Dendritic cell treated with granulocyte-macrophage colony-stimulating factor and Interleukin-4, amounts not matched to agents 40 ng/mL and 50 ng/mL, for 4 days (primary cell): Measurements from ENCODE around the gene CNIH3.

ENCODE experiments used
- H3K27ac Mint-ChIP-seq: one replicate; pipeline ENCODE4 v1.8.0; 2022; ENCODE audit warnings: mild to moderate bottlenecking, mixed read lengths
- H3K27me3 Mint-ChIP-seq: one replicate; pipeline ENCODE4 v1.8.0; 2022; ENCODE audit warnings: mild to moderate bottlenecking, mixed read lengths
- H3K36me3 Mint-ChIP-seq: one replicate; pipeline ENCODE4 v1.8.0; 2022; ENCODE audit warnings: low read depth, mixed read lengths
- H3K4me1 Mint-ChIP-seq: one replicate; pipeline ENCODE4 v1.8.0; 2022; ENCODE audit warnings: low read depth, mixed read lengths
- H3K4me3 Mint-ChIP-seq: one replicate; pipeline ENCODE4 v1.8.0; 2022; ENCODE audit warnings: mild to moderate bottlenecking, moderate library complexity, mixed read lengths
- H3K9me3 Mint-ChIP-seq: one replicate; pipeline ENCODE4 v1.8.0; 2022; ENCODE audit warnings: mixed read lengths
- intact Hi-C: fragments of 100-400 bp; cut with micrococcal nuclease; formaldehyde crosslinking; loops from one replicate; pipeline ENCODE4 v1.15.0; 2022

Gene CNIH3

GRCh38 chr1:224640587-224640986 is 24.5 kb downstream of the CNIH3 start:
- H3K36me3 Mint-ChIP-seq: no peaks in the 10 kb centered on the region
- intact Hi-C loops: loop anchor here (5.0 kb wide), 1 partner anchor 128 kb away; no protein-coding TSS in a partner anchor
- peaks cover 4% of the 10 kb centered on the region for H3K4me1 Mint-ChIP-seq
- H3K9me3 Mint-ChIP-seq: no peaks in the 10 kb centered on the region
- no peak overlapping the region for H3K4me3 Mint-ChIP-seq
- no peak overlapping the region for H3K27ac Mint-ChIP-seq
- peaks cover 12% of the 10 kb centered on the region for H3K27me3 Mint-ChIP-seq

- H3K27me3 Mint-ChIP-seq: peaks cover 12% of the 10 kb centered on the region
- no peaks in the 10 kb centered on the region for H3K9me3 Mint-ChIP-seq
- H3K27ac Mint-ChIP-seq: no peak overlapping the region
- intact Hi-C loops: loop anchor here (5.0 kb wide), 1 partner anchor 129 kb away; no protein-coding TSS in a partner anchor
- peaks cover 4% of the 10 kb centered on the region for H3K4me1 Mint-ChIP-seq
- H3K4me3 Mint-ChIP-seq: no peak overlapping the region
- no peaks in the 10 kb centered on the region for H3K36me3 Mint-ChIP-seq
These were observed 24.9 kb downstream of the CNIH3 start for GRCh38 chr1:224641030-224641429.

DNA sequence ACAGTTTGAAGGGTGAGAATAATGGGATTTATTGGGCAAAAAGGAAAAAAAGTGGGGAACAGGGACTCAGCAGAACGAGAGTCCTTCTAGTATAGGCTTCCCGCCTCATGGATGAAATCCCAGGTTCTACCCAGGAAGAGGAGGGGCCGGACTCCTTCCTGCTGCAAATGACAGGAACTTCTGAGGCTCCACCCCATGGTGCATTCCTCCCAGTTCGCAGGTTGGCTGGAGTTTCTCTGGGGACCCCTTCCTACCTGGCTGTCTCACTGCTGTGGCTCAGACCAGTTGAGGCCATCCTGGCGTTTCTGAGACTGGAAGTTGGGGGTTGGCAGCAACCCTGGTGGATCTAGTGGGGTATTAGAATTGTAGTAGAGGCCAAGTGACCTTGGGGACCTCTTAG is 27.5 kb downstream of the CNIH3 start:
- H3K36me3 Mint-ChIP-seq: no peaks in the 10 kb centered on the region
- intact Hi-C loops: loop anchor here (1.0 to 5.0 kb wide), 2 partner anchors 131 to 210 kb away; no protein-coding TSS in a partner anchor
- H3K27me3 Mint-ChIP-seq: peaks cover 12% of the 10 kb centered on the region
- peak overlapping the region; percentile 33 for H3K27ac Mint-ChIP-seq
- H3K9me3 Mint-ChIP-seq: no peaks in the 10 kb centered on the region
- H3K4me3 Mint-ChIP-seq: no peak overlapping the region
- H3K4me1 Mint-ChIP-seq: peaks cover 4% of the 10 kb centered on the region

GRCh38 chr1:224644553-224645154 is 28.5 kb downstream of the CNIH3 start:
- no peak overlapping the region for H3K4me3 Mint-ChIP-seq
- no peaks in the 10 kb centered on the region for H3K9me3 Mint-ChIP-seq
- peaks cover 12% of the 10 kb centered on the region for H3K27me3 Mint-ChIP-seq
- H3K4me1 Mint-ChIP-seq: peaks cover 4% of the 10 kb centered on the region
- H3K36me3 Mint-ChIP-seq: no peaks in the 10 kb centered on the region
- intact Hi-C loops: loop anchor here (1.0 to 5.0 kb wide), 2 partner anchors 132 to 209 kb away; no protein-coding TSS in a partner anchor
- no peak overlapping the region for H3K27ac Mint-ChIP-seq

GRCh38 chr1:224647449-224647848 is 31.3 kb downstream of the CNIH3 start:
- Mint-ChIP-seq H3K9me3 (no peaks in the 10 kb centered on the region), H3K4me1 (peaks cover 5% of the 10 kb centered on the region), H3K27ac (no peak overlapping the region), H3K36me3 (no peaks in the 10 kb centered on the region), H3K27me3 (no peaks in the 10 kb centered on the region), H3K4me3 (no peak overlapping the region)
- intact Hi-C loops: no loop called here

DNA sequence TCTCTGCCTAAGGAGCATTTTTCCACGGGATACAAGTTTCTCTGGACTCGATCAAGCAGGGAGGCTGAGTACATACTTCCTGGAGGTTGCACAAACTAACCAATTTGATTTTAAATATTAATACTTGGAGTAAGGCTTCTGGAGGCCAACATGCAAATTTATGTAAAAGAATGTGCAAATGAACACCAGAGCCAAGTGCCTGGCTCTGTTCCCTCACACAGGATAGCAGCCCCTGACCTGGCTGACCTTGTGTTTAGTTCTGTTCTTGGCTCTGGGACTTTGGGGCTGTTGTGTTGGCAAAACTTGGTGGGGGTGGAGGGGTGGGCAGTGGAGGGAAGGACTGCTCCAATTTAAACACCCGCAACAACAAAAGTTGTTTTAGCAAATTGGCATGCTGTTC is 34.2 kb downstream of the CNIH3 start:
- H3K36me3 Mint-ChIP-seq: no peaks in the 10 kb centered on the region
- intact Hi-C loops: no loop called here
- no peaks in the 10 kb centered on the region for H3K27me3 Mint-ChIP-seq
- H3K27ac Mint-ChIP-seq: no peak overlapping the region
- H3K4me1 Mint-ChIP-seq: peaks cover 6% of the 10 kb centered on the region
- H3K4me3 Mint-ChIP-seq: no peak overlapping the region
- H3K9me3 Mint-ChIP-seq: no peaks in the 10 kb centered on the region

DNA sequence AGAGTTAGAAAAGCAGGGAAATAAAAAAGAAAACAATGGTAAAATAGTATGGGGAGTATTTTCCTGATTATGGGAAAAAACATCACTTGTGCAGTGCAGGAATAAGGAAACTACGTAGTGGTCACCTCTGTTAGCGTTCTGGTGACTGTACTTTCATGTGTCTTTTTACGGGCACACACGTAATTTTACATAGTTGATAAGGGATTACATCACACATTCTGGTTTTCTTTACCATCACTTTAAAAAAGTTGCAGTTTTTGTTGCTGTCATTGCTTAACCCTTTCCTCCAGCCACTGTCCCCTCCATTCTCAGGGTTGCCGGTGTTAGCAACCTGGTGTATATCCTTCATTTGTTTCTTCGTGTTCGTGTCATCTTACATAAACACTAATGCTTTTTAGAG is 35.1 kb downstream of the CNIH3 start:
- Mint-ChIP-seq H3K36me3 (no peaks in the 10 kb centered on the region), H3K4me1 (peaks cover 6% of the 10 kb centered on the region), H3K27ac (no peak overlapping the region), H3K4me3 (no peak overlapping the region), H3K9me3 (no peaks in the 10 kb centered on the region), H3K27me3 (peaks cover 2% of the 10 kb centered on the region)
- intact Hi-C loops: no loop called here

DNA sequence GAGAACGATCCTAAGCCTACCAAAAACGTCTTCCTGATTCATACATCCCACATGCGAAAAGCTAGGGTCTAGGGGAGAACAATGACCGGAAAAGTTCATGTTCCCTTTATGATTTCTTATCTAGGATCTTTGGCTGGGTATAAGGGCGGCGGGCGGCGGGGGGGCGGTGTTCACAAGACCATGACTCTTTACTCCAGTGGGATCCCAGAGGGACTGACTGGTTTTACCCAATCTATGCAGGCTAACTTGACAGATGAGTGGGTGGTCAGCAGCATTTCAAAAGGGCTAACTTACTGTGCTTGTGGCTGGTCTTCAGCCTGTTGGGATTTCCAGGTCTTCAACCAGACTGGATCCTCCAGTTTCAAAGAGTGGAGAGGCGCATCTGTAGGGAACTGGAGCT is 40.3 kb downstream of the CNIH3 start:
- Mint-ChIP-seq H3K27ac (no peak overlapping the region), H3K9me3 (no peaks in the 10 kb centered on the region), H3K27me3 (peaks cover 5% of the 10 kb centered on the region), H3K36me3 (no peaks in the 10 kb centered on the region), H3K4me3 (no peak overlapping the region), H3K4me1 (peaks cover 6% of the 10 kb centered on the region)
- intact Hi-C loops: no loop called here

- H3K27ac Mint-ChIP-seq: no peak overlapping the region
- intact Hi-C loops: no loop called here
- H3K4me3 Mint-ChIP-seq: no peak overlapping the region
- H3K9me3 Mint-ChIP-seq: no peaks in the 10 kb centered on the region
- H3K4me1 Mint-ChIP-seq: no peaks in the 10 kb centered on the region
- peaks cover 5% of the 10 kb centered on the region for H3K27me3 Mint-ChIP-seq
- H3K36me3 Mint-ChIP-seq: no peaks in the 10 kb centered on the region
These were observed 44.0 kb downstream of the CNIH3 start for GRCh38 chr1:224660074-224660473.

- H3K9me3 Mint-ChIP-seq: no peaks in the 10 kb centered on the region
- intact Hi-C loops: no loop called here
- H3K4me3 Mint-ChIP-seq: no peak overlapping the region
- no peaks in the 10 kb centered on the region for H3K4me1 Mint-ChIP-seq
- peaks cover 3% of the 10 kb centered on the region for H3K27me3 Mint-ChIP-seq
- no peak overlapping the region for H3K27ac Mint-ChIP-seq
- H3K36me3 Mint-ChIP-seq: no peaks in the 10 kb centered on the region
These were observed 46.8 kb downstream of the CNIH3 start for GRCh38 chr1:224662870-224663269.

- intact Hi-C loops: no loop called here
- H3K36me3 Mint-ChIP-seq: no peaks in the 10 kb centered on the region
- no peaks in the 10 kb centered on the region for H3K27me3 Mint-ChIP-seq
- H3K4me1 Mint-ChIP-seq: no peaks in the 10 kb centered on the region
- H3K9me3 Mint-ChIP-seq: no peaks in the 10 kb centered on the region
- H3K27ac Mint-ChIP-seq: no peak overlapping the region
- H3K4me3 Mint-ChIP-seq: no peak overlapping the region
These were observed 48.9 kb downstream of the CNIH3 start for GRCh38 chr1:224665016-224665415.

- Mint-ChIP-seq H3K4me3 (no peak overlapping the region), H3K36me3 (no peaks in the 10 kb centered on the region), H3K27ac (no peak overlapping the region), H3K4me1 (no peaks in the 10 kb centered on the region), H3K27me3 (no peaks in the 10 kb centered on the region), H3K9me3 (no peaks in the 10 kb centered on the region)
- intact Hi-C loops: no loop called here
These were observed 50.0 kb downstream of the CNIH3 start for GRCh38 chr1:224666078-224666477.

- Mint-ChIP-seq H3K9me3 (no peaks in the 10 kb centered on the region), H3K27me3 (no peaks in the 10 kb centered on the region), H3K36me3 (no peaks in the 10 kb centered on the region), H3K4me3 (no peak overlapping the region), H3K27ac (no peak overlapping the region), H3K4me1 (no peaks in the 10 kb centered on the region)
- intact Hi-C loops: no loop called here
These were observed 50.8 kb downstream of the CNIH3 start for GRCh38 chr1:224666913-224667312.

- Mint-ChIP-seq H3K9me3 (no peaks in the 10 kb centered on the region), H3K4me1 (no peaks in the 10 kb centered on the region), H3K27me3 (peaks cover 5% of the 10 kb centered on the region), H3K36me3 (no peaks in the 10 kb centered on the region), H3K27ac (no peak overlapping the region), H3K4me3 (no peak overlapping the region)
- intact Hi-C loops: no loop called here
These were observed 52.9 kb downstream of the CNIH3 start for GRCh38 chr1:224668984-224669383.

DNA sequence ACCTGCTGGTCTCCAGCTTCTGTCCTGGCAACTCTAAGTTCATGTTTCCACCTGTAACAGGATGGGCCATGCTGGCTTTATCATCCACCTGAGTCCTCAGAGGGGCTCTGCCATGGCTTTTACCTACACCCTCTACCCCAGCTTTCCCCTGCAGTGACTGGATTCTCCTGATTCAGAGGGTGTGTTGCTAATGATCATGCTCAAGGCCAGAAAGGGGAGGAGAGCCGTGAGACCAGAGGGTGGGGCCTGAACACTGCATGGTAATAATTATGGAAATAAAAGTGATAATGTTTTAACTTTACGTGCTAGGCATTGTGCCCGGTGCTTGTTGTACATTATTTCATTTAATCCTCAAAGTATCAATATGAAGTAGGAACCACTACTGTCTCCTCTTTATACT is 53.3 kb downstream of the CNIH3 start:
- Mint-ChIP-seq H3K36me3 (no peaks in the 10 kb centered on the region), H3K27me3 (peaks cover 5% of the 10 kb centered on the region), H3K4me3 (no peak overlapping the region), H3K9me3 (no peaks in the 10 kb centered on the region), H3K27ac (no peak overlapping the region), H3K4me1 (no peaks in the 10 kb centered on the region)
- intact Hi-C loops: no loop called here
